Skin of body (tissue), 2 donors: ENCODE data around the gene RBMY1A1. TPM values are rescaled to one million over a fixed set of nuclear protein-coding genes. Genes with fewer than 3 reads are reported as not detected.
"Not testable (repeated sequence)": the region's sequence is repeated elsewhere in the genome, so short reads cannot be mapped to it uniquely, and the experiment has no call there.

Experiments
- DNase-seq: peaks from one replicate; lab custom pipeline; 2025; lab: John Stamatoyannopoulos, UW
- total RNA-seq: library from RNA; depleted of rRNA; stranded (reverse); fragments of >200 nt; gene quantifications from one replicate; pipeline ENCODE4 v1.2.3, GENCODE V29; 2014

RBMY1A1 gene
- total RNA-seq = not detected

DNA sequence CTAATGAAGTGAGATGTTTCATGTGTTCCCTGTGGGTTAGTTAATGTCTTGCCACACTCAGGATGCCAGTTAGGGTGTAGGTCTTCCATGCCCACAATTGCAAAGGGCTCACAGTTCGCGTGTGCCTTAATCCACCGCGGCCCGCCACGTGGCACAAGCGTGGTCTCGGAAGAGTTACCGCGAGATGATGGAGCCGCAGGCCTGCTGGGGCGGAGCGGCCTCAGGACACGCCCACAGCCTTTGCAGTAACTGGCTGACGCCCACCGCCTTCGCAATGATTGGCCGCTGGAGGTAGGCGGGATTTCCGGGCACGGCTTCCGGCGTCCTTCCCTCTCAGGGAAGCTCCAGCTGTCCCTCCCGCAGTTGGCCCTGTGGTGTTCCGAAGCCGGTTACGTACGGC is at the start of gene RBMY1A1:
Gene RBMY1A1, plus strand, starts transcription at position 301 of the 400 bp plus-strand sequence. CDS start 2,013 bp downstream, outside the sequence.
- not testable (repeated sequence) for DNase-seq

DNA sequence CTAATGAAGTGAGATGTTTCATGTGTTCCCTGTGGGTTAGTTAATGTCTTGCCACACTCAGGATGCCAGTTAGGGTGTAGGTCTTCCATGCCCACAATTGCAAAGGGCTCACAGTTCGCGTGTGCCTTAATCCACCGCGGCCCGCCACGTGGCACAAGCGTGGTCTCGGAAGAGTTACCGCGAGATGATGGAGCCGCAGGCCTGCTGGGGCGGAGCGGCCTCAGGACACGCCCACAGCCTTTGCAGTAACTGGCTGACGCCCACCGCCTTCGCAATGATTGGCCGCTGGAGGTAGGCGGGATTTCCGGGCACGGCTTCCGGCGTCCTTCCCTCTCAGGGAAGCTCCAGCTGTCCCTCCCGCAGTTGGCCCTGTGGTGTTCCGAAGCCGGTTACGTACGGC is 23.6 kb upstream of the RBMY1A1 start, which contains the start of gene RBMY1B:
Gene RBMY1B, plus strand, starts transcription at position 301 of the 400 bp plus-strand sequence. CDS start 2,013 bp downstream, outside the sequence.
- DNase-seq = not testable (repeated sequence)

DNA sequence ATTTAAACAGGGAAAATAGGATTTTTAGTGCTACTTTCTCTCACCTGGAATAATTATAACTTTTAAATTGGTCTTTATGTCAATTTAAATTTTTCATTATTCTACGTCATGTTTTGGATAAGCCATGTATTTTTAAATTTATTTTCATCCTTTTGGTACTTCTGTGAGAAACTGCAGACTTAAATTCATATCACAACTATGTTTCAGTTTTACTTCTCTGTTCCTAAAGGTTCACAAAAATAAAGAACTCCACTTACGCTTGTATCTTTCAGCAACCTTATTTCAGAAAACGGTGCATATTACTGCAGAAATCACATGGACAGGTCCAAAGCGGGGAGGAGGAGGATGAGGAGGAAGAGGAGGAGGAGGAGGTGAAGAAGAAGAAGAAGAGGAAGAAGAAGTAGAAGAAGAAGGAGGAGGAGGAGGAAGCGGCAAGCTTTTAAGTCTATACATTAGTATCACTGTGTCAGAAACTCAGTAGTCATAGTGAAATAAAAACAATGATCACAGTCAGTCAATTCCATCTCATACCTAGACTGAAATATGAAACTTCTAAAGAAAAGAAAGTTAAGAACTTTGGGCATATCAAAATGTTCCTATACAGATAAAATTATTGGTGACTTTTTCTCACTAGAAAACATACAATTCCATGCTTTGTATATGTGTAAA is 24.8 kb downstream of the RBMY1A1 start:
- DNase-seq = not testable (repeated sequence)

DNA sequence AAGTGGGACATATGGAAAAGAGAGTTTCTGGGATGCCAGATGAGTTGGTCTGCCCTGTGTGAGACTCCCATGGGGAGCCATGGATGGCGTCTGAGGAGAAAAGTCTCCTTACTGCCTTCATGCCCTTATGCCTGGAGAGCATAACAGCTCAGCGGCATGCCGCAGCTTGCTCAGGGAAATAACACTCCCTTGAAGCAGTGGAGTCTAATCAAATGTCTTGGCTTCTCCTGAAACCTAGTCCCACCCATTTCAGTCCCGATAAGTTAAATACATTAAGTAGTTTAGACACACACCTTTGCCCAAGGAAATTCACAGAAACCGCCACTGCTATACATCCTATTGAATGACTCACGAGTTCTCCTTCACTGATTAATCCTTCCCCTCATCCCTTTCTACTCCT is 50.8 kb downstream of the RBMY1A1 start:
- no peak for DNase-seq

DNA sequence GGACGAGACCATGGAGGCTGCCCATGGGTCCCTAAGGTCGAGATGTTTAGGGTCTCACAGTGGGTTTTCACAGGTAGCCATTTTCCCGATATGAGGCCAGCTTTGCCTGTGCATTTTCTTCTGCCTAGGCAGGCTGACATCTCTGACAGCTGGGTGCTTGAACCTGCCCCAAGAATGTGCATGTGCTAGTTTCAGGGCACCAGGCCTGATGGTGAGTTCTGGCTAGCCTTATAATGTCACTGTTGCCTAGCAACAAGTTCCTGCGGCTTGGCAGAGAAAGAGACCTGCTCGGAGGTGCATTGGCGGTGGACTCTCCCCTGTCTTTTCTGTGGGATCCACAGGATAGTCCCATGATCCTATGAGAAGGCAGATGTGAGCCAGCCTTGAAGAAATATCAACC is 51.8 kb downstream of the RBMY1A1 start:
- not testable (repeated sequence) for DNase-seq

DNA sequence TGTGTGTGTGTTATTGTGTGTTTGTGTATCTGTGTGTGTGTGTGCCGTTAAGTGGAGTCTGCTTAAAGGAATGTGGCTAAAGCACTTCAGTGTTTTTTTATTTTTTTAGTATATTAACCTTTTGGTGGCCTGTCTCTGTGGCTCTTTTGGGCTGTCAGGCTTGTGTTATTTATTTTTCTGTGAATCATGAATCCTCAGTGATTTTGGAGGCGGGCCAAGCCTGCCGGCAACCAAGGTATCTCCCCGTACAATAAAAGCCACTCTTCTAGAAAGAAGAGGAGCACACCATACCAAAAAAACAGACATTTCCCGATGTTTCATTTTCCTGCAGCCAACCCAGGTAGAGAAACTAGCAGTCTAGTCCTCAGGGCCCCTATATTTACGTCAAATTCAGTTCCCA is 57.4 kb downstream of the RBMY1A1 start:
- DNase-seq = no peak

DNA sequence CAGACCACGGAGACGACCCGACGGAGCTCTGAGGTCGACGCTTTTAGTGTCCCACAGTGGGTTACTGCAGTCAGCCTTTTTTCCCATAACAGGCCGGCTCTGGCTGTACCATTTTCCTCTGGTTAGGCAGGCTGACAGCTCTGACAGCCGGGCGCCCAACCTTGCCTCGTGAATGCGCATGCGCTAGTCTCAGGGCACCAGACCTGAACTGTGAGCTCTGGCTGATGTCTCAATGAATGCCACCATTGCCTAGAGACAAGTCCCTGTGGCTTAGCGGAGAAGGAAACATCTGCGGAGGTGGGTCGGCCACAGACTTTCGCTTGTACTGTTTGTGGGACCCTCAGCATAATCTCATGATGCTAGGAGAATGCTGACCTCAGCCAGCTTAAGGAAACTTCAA is 61.6 kb downstream of the RBMY1A1 start:
- DNase-seq = not testable (repeated sequence)

Other genes starting within 250 kb of the RBMY1A1 start
- not detected for gene RBMY1B, start 23.5 kb upstream of the RBMY1A1 start, total RNA-seq